Amniotic stem cell (primary cell): ENCODE data around the gene NXPH4.
A peak's percentile ranks its signal among the peaks of the same experiment; 100 is the strongest.

ENCODE experiments used
- DNase-seq: peaks from one replicate; lab custom pipeline; 2025; lab: John Stamatoyannopoulos, UW

Gene NXPH4

DNA sequence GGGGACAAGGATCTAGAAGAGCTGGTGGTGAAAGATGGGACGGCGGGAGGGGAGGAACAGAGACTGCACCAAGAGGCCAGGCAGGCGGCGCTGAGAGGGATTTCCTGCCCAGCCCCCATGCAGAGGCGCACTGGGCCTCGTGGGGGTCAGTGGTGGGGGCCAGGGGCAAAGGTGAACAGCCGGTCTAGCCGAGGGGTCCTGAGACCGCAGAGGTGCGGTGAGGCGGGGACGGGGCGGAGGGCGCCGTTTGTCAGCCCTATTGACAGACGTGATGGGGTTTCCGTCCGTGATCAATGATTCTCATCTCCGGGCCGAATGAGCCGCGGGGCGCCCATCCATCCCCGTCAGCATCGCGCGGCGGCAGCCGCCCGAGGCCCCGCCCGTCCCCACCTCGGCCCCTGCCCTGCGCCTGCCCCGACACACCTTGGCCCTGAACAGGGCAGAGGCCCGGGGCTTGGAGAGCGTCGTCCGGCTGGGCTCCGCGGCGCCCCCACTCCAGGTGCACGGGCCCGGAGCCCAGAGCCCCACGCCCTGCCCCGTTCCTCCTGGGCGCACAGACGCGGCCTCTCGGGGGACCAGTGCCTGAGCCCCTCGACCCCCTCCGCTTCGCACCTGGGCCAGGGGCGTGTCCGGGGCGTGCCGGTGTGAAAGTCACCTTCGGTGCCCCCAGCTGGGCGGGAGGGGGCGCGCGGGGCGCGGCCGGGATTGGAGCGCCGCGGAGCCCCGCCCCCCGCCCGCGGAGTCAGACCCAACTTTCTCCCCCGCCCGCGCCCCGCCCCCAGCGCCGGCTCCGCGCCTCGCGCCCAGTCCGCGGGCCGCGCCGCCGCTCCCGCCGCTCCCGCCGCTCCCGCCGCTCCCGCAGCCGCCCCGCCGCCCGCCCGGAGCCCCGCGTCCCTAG is at the start of gene NXPH4:
Gene NXPH4, plus strand, starts transcription at position 781 of the 898 bp plus-strand sequence. CDS start 176 bp downstream, outside the sequence.
- no peak for DNase-seq

- peak; percentile 36 for DNase-seq
These were observed 49.6 kb upstream of the NXPH4 start for GRCh38 chr12:57166971-57167371.

DNA sequence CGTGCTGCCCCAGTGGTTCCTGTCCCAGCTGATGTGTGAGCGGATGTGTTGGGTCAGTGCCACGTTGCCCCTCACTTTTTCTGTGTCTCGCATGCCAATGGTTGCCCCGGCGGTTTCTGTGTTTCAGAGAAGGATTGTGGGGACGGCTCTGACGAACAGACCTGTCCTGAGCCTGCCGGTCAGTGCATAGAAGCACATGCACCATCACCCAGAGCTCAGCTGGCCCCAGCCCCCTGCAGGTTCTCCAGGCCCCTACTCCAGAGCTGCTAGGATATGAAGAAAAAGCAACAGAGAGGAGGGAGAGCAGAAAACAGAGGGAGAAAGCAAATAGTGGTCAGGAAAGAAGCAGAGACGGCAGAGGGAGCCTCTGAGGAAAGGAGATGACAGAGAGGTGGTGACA is 48.5 kb upstream of the NXPH4 start:
- no peak for DNase-seq

DNA sequence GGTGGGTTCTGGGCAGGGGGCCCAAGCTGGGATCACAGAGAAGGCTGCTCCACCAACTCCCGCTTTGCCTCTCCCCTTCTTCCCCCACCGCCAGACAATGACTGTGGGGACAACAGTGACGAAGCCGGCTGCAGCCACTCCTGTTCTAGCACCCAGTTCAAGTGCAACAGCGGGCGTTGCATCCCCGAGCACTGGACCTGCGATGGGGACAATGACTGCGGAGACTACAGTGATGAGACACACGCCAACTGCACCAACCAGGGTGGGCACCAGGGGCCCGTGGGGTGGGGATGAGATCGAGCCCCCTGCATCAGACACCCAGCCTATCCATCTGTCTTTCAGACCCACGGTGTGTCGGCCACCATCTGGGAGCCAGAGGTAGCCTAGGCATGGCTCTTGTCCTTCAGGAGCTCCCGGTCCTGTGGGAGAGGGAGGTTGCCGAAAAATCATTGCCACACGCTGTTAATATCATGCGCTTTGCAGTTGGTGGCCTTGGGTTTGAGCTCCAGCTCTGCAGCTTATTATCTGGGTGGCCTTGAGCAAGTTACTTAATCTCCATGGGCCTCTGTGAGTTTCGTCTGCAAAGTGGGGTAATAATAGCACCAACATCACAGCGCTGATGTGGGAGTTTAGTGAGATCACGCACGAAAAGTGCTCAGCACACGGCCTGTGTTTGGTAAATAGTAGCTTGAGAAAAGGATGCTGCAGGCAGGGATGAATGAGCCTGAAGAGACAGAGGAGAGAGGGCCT is 47.4 kb upstream of the NXPH4 start:
- DNase-seq: no peak

DNA sequence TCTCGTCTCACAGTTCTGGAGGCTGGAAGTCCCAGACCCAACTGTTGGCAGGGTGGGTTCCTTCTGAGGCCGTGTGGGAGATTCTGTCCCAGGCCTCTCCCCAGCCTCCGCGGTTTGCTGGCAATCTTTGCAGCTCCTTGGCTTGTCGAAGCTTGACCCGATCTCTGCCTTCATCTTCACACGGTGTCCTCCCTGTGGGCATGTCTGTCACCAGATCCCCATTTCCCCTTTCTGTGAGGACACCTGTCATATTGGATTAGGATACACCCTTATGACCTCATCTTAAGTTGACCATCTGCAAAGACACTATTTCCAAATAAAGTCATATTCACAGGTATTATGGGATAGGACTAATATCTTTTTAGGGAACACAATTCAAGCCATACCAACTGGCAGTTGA is 46.6 kb upstream of the NXPH4 start:
- DNase-seq: no peak

GRCh38 chr12:57170408-57170807 is 46.2 kb upstream of the NXPH4 start:
- DNase-seq: no peak

DNA sequence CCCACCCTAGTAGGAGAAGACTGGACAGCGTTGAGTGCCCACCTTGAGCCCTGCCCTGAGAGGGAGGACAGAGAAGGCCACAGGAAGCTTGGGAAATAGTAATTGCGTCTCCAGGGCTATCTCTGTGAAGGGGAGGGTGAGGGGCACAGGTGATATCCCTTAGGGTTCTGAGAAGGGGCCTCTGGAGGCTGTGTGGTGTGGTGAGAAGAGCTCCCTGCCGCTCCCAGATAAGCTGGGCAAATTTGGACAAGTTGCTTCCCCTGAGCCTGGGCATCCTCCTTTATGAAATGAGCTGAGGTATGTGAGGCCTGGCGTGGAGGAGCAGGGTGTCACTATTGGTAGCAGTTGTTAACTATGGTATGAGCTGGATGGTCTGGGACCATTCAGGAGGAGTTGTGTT is 45.7 kb upstream of the NXPH4 start:
- DNase-seq: no peak

- peak; percentile 49 for DNase-seq
These were observed 44.9 kb upstream of the NXPH4 start for GRCh38 chr12:57171668-57172067.

- no peak for DNase-seq
These were observed 43.5 kb upstream of the NXPH4 start for GRCh38 chr12:57173089-57173488.

GRCh38 chr12:57173683-57174082 is 42.9 kb upstream of the NXPH4 start:
- DNase-seq: no peak

DNA sequence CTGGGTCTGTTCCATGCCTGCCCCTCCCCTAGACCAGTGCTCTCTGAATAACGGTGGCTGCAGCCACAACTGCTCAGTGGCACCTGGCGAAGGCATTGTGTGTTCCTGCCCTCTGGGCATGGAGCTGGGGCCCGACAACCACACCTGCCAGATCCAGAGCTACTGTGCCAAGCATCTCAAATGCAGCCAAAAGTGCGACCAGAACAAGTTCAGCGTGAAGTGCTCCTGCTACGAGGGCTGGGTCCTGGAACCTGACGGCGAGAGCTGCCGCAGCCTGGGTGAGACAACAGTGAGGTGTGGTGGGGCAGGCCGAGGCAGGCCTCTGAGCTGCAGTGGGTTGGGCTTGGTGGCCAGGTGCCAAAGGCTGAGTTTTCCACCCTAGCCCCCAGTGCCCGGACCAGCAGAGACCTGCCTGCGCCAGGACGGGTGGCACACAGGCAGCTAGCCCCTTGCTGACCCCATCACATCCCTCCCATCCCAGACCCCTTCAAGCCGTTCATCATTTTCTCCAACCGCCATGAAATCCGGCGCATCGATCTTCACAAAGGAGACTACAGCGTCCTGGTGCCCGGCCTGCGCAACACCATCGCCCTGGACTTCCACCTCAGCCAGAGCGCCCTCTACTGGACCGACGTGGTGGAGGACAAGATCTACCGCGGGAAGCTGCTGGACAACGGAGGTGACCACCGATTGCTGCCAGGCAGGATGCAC is 41.0 kb upstream of the NXPH4 start:
- DNase-seq: peak; percentile 35

DNA sequence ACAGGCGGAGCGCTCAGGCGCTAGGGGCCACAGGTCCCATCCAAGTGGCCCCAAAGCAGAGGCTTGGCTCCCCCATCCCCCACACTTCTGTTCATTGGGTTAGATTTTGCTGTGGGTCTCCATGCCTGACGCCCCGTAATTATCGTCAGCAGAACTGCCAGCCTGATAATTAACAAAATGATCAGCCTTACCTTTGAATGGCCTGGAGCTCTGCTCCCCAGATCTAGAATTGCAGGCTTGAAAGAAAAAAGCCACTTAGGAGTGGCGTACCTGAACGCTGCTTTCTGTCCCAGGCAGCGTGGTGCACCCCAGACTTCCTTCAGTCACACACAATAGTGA is 40.5 kb upstream of the NXPH4 start:
- no peak for DNase-seq

DNA sequence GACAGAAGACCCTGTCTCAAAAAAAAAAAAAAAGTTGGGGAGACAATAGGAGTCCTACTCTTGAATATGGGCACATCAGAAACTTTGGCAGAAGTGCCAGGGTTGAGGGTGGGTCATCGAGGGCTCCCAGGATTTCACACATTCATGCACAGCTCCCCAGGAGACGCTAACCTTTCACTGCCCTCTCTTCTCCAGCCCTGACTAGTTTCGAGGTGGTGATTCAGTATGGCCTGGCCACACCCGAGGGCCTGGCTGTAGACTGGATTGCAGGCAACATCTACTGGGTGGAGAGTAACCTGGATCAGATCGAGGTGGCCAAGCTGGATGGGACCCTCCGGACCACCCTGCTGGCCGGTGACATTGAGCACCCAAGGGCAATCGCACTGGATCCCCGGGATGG is 39.7 kb upstream of the NXPH4 start:
- DNase-seq: no peak

- DNase-seq: no peak
These were observed 39.2 kb upstream of the NXPH4 start for GRCh38 chr12:57177354-57177753.

- no peak for DNase-seq
These were observed 38.4 kb upstream of the NXPH4 start for GRCh38 chr12:57178213-57178612.

DNA sequence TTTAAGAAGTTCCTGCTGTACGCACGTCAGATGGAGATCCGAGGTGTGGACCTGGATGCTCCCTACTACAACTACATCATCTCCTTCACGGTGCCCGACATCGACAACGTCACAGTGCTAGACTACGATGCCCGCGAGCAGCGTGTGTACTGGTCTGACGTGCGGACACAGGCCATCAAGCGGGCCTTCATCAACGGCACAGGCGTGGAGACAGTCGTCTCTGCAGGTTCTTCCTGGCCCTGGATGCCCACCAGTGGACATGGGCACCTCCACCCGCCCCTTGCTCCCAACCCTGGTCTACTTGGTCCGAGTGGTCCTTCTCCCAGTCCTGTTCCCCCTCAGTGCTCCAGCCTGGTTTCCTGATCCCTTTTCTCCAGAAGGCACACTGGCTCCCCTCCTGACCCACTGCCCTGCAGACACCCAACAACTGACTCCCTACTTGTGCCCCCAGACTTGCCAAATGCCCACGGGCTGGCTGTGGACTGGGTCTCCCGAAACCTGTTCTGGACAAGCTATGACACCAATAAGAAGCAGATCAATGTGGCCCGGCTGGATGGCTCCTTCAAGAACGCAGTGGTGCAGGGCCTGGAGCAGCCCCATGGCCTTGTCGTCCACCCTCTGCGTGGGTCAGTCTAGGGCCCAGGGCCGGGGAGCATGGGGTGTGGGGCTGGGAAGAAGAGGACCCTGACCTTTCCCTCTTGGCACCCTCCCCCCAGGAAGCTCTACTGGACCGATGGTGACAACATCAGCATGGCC is 37.1 kb upstream of the NXPH4 start:
- no peak for DNase-seq

GRCh38 chr12:57180321-57180989 is 36.1 kb upstream of the NXPH4 start:
- DNase-seq: no peak

- DNase-seq: no peak
These were observed 35.5 kb upstream of the NXPH4 start for GRCh38 chr12:57181072-57181471.

DNA sequence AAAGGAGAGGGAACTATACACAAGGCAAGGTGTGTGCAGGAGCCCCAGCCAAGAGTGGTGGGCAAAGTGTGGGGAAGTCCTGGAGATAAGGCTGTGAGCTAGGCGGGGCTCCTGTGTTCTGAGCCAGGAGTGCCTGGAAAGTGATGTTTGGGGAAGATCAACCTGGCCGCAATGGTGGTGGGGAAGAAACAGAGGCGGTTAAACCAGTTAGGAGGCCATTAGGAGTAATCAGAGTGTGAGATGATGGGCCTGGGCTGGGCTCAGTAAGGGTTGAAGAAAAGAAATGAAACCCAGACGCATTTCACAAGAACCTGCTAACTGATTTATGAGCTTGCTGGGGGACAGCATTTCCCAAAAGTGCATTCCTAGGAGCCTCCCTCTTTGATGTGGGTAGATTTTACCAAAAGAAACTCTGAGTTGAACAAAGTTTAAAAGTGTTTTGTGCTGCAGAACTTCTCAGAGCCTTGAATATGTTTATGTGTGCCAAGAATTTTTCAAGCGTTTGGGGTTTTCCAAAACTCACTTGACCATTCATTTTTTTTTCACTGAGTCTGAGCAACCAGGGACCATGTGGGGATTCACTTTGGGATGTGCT is 34.9 kb upstream of the NXPH4 start:
- no peak for DNase-seq

- no peak for DNase-seq
These were observed 33.5 kb upstream of the NXPH4 start for GRCh38 chr12:57182918-57183575.
